Measurements from ENCODE around the gene NRL.

NRL gene

GRCh38 chr14:24072881-24073877 lies 41.6 kb downstream of the NRL start:
- Histone ChIP-seq H3K4me3 (ENCODE audit: low read depth, low read length) (no peak overlapping the region), H3K36me3 (no peaks in the 10 kb centered on the region), H3K9me3 (ENCODE audit: severe bottlenecking) (no peaks in the 10 kb centered on the region), H3K27ac (peak overlapping the region; percentile 35), H3K27me3 (ENCODE audit: insufficient read depth, low read depth, severe bottlenecking) (no peaks in the 10 kb centered on the region)
- peak; percentile 71 for DNase-seq
- TF ChIP-seq, protein P1, sequence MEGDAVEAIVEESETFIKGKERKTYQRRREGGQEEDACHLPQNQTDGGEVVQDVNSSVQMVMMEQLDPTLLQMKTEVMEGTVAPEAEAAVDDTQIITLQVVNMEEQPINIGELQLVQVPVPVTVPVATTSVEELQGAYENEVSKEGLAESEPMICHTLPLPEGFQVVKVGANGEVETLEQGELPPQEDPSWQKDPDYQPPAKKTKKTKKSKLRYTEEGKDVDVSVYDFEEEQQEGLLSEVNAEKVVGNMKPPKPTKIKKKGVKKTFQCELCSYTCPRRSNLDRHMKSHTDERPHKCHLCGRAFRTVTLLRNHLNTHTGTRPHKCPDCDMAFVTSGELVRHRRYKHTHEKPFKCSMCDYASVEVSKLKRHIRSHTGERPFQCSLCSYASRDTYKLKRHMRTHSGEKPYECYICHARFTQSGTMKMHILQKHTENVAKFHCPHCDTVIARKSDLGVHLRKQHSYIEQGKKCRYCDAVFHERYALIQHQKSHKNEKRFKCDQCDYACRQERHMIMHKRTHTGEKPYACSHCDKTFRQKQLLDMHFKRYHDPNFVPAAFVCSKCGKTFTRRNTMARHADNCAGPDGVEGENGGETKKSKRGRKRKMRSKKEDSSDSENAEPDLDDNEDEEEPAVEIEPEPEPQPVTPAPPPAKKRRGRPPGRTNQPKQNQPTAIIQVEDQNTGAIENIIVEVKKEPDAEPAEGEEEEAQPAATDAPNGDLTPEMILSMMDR (IDR thresholded peaks at IDR 0.05; ENCODE audit: low read depth, low read length): peak; percentile 20; the same call in 1 of the 2 replicates

DNA sequence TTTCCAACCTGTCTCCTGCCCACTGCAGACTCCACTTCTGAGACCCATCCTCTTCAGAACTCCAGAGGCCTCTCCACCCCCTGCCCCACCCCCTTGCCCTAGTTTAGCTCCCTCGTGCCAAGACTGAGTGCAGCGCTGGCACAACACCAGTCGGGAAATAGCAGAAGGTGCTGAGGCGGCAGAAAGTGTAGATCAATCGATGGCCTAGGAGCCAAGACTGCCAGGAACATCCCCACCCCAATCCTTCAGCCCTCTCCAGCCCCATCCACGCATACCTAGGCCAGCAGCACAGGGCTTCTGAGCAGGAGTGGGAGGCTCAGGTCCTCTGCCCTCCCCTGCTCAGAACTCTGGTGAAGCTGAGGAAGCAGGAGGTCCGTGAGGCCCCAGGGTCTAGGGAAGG lies 42.3 kb downstream of the NRL start:
- H3K9me3 ChIP-seq (ENCODE audit: severe bottlenecking): no peaks in the 10 kb centered on the region
- H3K36me3 ChIP-seq: no peaks in the 10 kb centered on the region
- peak overlapping the region; percentile 35 for H3K27ac ChIP-seq
- DNase-seq: no peak
- no peaks in the 10 kb centered on the region for H3K27me3 ChIP-seq (ENCODE audit: insufficient read depth, low read depth, severe bottlenecking)
- TF ChIP-seq, protein P1 (IDR thresholded peaks at IDR 0.05; ENCODE audit: low read depth, low read length): no peak
- no peak overlapping the region for H3K4me3 ChIP-seq (ENCODE audit: low read depth, low read length)

GRCh38 chr14:24071836-24072430 lies 42.8 kb downstream of the NRL start:
- DNase-seq: no peak
- Histone ChIP-seq H3K36me3 (no peaks in the 10 kb centered on the region), H3K27ac (no peak overlapping the region), H3K4me3 (ENCODE audit: low read depth, low read length) (no peak overlapping the region), H3K27me3 (ENCODE audit: insufficient read depth, low read depth, severe bottlenecking) (no peaks in the 10 kb centered on the region), H3K9me3 (ENCODE audit: severe bottlenecking) (no peaks in the 10 kb centered on the region)
- TF ChIP-seq, protein P1 (IDR thresholded peaks at IDR 0.05; ENCODE audit: low read depth, low read length): no peak

DNA sequence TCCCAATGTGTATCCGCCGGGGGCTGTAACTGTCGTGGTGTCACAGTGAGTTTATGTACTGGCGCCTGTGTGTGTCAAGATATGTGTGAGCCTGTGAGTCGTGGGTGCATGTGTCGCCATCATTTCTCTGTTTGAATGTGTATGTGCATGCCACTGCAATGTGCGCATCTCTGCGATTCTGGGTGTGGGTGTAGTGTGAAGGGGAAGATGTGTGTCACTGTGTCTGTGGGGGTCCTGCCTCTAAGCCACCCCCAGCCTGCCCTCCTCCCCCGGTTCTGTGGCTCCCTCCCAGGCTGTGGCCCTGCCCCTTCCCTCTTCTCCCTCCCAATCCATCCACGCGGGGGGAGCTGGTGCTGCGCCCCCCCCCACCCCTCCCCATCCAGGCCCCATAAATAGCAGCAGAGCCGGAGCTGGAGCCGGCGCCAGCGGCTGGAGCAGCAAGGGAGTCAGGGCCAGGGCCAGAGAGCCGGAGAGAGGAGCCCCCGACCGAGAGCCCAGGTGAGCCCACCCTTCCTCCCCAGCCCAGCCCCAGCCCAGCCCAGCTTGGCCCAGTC lies 43.5 kb downstream of the NRL start, which contains the start of gene CPNE6:
TSS of gene CPNE6 (plus strand) at position 419 of the 554 bp plus-strand sequence. CDS start 1,375 bp downstream, outside the sequence.
- no peaks in the 10 kb centered on the region for H3K9me3 ChIP-seq (ENCODE audit: severe bottlenecking)
- no peak within 1 kb of the TSS for H3K4me3 ChIP-seq (ENCODE audit: low read depth, low read length)
- H3K36me3 ChIP-seq: no peaks in the 10 kb centered on the region
- TF ChIP-seq, protein P1 (IDR thresholded peaks at IDR 0.05; ENCODE audit: low read depth, low read length): no peak
- no peak within 1 kb of the TSS; the same call in none of the 2 replicates for H3K27ac ChIP-seq
- no peaks in the 10 kb centered on the region for H3K27me3 ChIP-seq (ENCODE audit: insufficient read depth, low read depth, severe bottlenecking)
- DNase-seq: no peak

GRCh38 chr14:24070285-24071143 lies 44.2 kb downstream of the NRL start:
- TF ChIP-seq, protein P1 (IDR thresholded peaks at IDR 0.05; ENCODE audit: low read depth, low read length): no peak
- DNase-seq: no peak
- no peaks in the 10 kb centered on the region for H3K9me3 ChIP-seq (ENCODE audit: severe bottlenecking)
- no peak overlapping the region for H3K27ac ChIP-seq
- no peaks in the 10 kb centered on the region for H3K27me3 ChIP-seq (ENCODE audit: insufficient read depth, low read depth, severe bottlenecking)
- no peak overlapping the region for H3K4me3 ChIP-seq (ENCODE audit: low read depth, low read length)
- no peaks in the 10 kb centered on the region for H3K36me3 ChIP-seq

Data from WERI-Rb-1 (cell line).